SK-N-MC (cell line): ENCODE results near the gene ITGB2.

Source experiments
- DNase-seq: peaks from one replicate; pipeline ENCODE4 v3.0.0-alpha.2; 2011; ENCODE audit warnings: low read depth, low spot score
- H3K27ac ChIP-seq: fragments of 200-600 bp; sonication (generic); 2 replicates; pipeline ENCODE4 v1.5.1; 2016; ENCODE audit warnings: mixed run types
- H3K36me3 ChIP-seq: fragments of 200-600 bp; sonication (generic); 2 replicates; pipeline ENCODE4 v1.6.1; 2017; ENCODE audit warnings: antibody characterized with exemption, low read length, mixed read lengths; ENCODE audit not compliant: insufficient read depth
- H3K4me3 ChIP-seq: fragments of 200-600 bp; sonication (generic); 2 replicates; pipeline ENCODE4 v1.5.1; 2016
- H3K9ac ChIP-seq: fragments of 200-600 bp; sonication (generic); 2 replicates; pipeline ENCODE4 v1.8.0; 2017; ENCODE audit warnings: mixed run types, mixed read lengths; ENCODE audit not compliant: insufficient read length
- H3K9me3 ChIP-seq: fragments of 200-600 bp; sonication (generic); 2 replicates; pipeline ENCODE4 v1.6.1; 2017; ENCODE audit warnings: low read depth, mild to moderate bottlenecking, antibody characterized with exemption, low read length, moderate library complexity, mixed read lengths
- EZH2 ChIP-seq: fragments of 200-600 bp; sonication (generic); IDR thresholded peaks from one replicate; pipeline ENCODE4 v1.6.1; 2017; ENCODE audit warnings: antibody characterized with exemption
- FOXP2 ChIP-seq: optimal IDR thresholded peaks from 2 replicates; pipeline ENCODE3; 2011; ENCODE audit warnings: mild to moderate bottlenecking, moderate library complexity; ENCODE audit not compliant: insufficient read depth; ENCODE audit errors: extremely low read length, control extremely low read depth
- POLR2AphosphoS5 ChIP-seq: IDR thresholded peaks from 2 replicates; pipeline ENCODE4 v1.6.1; 2012; ENCODE audit warnings: mild to moderate bottlenecking, low read depth, low read length, borderline replicate concordance

ITGB2 gene

DNA sequence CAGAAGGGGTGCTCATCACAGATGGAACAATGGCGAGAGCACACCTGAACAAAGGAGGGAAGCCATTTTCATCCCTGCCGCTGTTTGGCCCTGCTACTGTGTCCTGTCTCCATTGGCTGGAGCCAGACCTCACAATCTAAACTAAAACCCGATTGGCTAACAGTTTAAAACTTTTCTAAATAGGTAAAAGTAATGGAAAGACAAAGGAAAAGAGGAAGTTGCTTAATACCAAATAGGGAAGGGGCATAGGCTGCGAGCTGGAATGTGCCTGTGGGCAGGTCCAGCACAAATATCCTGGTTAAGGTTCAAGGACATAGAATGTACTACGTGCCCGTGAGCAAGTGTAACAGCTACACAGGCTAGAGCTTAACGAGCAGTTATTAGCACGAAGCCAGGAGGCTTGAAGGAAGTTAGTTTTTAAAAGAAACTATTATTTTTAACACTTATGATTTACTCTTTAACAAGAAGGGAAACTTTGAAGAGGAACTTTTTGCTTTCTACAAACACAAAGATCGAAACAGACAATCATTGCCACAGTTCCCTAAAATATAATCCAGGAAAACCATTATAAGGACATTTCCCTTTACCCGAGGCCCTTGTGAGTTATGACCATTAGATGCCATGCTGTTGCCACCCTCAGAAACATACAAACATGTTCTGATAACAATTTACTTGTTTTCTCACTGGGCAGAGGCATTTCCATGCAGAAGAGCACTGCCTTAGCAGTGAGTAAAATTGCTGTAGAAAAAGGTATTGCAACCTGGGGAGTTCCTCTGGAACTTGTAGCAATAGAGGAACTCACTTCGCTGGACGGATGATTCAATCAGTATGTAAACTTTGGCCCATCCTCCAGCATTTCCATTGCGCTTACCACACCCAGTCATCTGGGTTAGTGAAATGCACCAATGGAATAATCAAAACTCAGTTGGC, 42.4 kb downstream of the ITGB2 start:
- no peak overlapping the region for H3K27ac ChIP-seq
- H3K4me3 ChIP-seq: no peak overlapping the region
- no peaks in the 10 kb centered on the region for H3K36me3 ChIP-seq
- no peak for DNase-seq
- TF ChIP-seq POLR2AphosphoS5 (no peak), FOXP2 (no peak), EZH2 (no peak)
- H3K9me3 ChIP-seq: no peaks in the 10 kb centered on the region
- H3K9ac ChIP-seq: no peak overlapping the region

DNA sequence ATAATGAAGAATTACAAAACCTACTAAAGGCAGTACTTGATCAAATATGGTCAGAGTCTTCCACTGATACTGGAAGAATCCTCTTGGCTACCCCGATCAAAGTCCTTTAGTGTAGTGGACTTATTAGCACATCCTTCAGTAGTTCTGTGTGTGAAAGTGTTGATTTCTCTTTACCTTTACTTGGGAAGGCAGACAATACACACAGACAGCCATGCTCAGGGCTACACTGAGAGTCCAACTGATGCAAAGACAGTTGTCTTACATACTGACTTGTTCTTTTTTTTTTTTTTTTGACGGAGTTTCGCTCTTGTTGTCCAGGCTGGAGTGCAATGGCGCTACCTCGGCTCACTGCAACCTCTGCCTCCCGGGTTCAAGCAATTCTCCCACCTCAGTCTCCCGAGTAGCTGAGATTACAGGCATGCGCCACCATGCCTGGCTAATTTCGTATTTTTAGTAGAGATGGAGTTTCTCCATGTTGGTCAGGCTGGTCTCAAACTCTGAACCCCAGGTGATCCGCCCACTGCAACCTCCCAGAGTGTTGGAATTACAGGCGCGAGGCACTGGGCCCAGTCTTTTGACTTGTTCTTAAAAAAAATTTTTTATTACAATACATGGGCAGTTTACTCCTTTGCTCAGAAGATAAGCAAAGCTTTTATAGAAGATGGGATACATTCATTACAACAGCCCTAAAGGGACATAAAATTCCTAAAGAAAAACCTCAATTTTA, 43.7 kb downstream of the ITGB2 start:
- Histone ChIP-seq H3K27ac (0 out of 2 replicates have a peak overlapping the region, but pooled peaks have one; percentile 4), H3K4me3 (no peak overlapping the region), H3K36me3 (no peaks in the 10 kb centered on the region), H3K9ac (no peak overlapping the region), H3K9me3 (no peaks in the 10 kb centered on the region)
- DNase-seq: no peak
- TF ChIP-seq EZH2 (no peak), FOXP2 (no peak), POLR2AphosphoS5 (no peak)

DNA sequence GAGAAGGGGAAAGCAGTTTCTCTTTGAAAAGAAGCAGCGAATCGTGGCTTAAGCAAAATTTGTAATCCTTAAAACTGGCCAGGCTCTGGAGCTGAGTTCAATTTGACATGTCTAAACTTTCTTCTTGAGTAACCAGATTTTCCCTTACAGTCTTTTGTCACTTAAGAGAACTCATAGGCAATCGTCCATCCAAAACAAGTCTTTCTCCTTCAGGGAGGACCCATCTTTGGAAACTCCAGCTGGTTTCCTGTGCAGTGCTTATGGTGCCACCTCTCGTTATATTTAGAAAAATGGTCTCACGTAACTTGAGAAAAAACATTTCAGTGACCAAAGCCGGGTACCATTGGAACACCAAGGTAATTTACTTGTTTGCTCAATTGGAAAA, 45.4 kb downstream of the ITGB2 start:
- DNase-seq: no peak
- Histone ChIP-seq H3K4me3 (no peak overlapping the region), H3K36me3 (no peaks in the 10 kb centered on the region), H3K9me3 (no peaks in the 10 kb centered on the region), H3K27ac (peak overlapping the region; percentile 48; the same call in 1 of the 2 replicates), H3K9ac (no peak overlapping the region)
- TF ChIP-seq POLR2AphosphoS5 (no peak), EZH2 (no peak), FOXP2 (no peak)

DNA sequence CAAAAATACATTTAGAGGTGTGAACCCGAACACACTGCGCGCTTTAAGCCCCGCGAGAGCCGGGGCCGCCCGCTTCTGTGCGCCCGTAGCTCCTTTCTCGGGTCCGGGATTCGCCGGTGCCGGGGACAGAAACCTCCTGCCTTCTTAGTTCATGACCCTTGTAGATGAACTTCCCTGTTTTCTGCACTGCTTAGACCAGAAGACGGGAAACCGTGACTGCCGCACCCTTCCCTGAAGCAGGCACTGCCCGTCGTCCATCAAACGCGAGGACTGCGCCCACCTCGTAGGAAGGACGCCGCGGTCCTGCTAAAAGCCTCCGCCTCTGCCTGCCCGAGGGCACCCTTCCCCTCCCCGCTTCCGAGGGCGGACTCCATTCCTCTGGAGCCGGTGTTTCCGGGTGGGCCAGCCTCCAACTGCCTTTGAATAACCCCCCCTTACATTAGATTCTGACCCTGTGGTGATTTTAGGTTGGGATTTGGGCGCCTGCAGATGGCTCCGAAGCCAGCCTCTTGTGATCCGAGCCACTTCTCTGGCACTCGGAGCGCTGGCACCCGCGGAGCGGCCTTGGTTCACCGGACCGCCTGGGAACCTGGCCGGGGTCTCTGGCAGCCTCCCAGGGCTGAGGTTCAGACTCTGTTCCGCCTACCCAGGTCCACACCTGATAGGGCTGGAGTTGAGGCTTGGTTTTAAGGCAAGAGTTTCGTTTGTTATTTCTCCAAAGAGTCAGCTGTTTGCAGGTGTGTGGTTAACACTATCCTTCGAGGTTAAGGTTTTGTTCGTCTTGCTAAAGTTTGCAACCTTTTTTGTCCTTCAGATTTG, 46.0 kb downstream of the ITGB2 start:
- no peaks in the 10 kb centered on the region for H3K9me3 ChIP-seq
- H3K4me3 ChIP-seq: peak overlapping the region; percentile 85
- peak overlapping the region; percentile 48; the same call in 1 of the 2 replicates for H3K27ac ChIP-seq
- DNase-seq: no peak
- H3K9ac ChIP-seq: peak overlapping the region; percentile 76
- H3K36me3 ChIP-seq: no peaks in the 10 kb centered on the region
- TF ChIP-seq POLR2AphosphoS5 (no peak), FOXP2 (no peak), EZH2 (no peak)

DNA sequence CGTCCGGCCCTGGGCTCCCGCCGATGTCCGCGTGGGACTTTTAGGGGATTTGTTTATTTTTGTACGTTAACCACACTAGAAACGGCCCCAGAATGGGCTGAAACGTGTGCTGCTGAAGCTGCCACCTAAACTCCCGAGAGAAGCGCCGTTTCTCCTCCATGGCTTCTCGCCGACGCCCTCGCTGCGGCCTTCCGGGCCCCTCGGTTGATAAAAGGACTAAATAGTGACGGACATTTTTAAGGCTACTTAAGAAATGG, 46.5 kb downstream of the ITGB2 start:
- peak overlapping the region; percentile 76 for H3K9ac ChIP-seq
- no peaks in the 10 kb centered on the region for H3K36me3 ChIP-seq
- H3K9me3 ChIP-seq: no peaks in the 10 kb centered on the region
- H3K4me3 ChIP-seq: peak overlapping the region; percentile 85
- no peak for DNase-seq
- H3K27ac ChIP-seq: 0 out of 2 replicates have a peak overlapping the region, but pooled peaks have one; percentile 28
- TF ChIP-seq FOXP2 (no peak), POLR2AphosphoS5 (no peak)

DNA sequence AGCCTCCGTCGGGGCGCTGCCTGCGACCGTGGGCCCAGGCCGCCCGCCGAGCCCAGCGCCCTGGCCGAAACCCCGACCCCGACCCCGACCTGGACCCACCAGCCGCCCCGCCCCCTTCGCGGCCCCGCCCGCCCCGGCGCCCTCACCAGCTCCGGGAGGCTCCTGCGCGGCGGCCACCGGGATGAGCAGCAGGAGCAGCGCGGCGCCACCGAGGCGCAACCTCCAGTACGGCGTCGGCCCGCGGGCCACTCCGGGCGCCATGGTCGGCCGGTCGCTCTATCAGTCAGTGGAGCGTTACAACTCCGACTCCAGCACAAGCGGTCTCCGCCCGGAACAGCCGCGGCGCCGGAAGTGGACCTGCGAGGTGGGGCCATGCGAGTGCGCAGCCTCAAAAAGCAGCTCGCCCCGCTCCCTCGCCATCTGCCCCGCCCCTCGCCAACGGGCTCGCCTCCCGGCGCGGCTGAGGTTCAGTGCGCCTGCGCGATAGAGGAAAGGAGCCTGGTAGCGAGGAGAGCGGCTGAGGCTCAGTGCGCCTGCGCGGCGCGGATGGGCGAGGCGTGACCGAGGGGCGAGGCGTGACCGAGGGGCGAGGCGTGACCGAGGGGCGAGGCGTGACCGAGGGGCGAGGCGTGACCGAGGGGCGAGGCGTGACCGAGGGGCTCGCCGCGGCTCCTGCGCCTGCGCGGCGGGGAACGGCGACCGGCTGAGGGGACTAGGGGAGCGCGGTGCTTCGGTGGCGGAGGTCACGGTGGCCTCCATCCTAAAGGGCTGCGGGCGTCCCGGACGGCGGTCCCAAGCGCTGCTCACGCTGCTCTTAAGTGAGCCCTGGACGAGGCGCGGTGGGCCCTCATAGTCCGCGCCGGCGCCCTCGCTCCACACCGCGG, 47.1 kb downstream of the ITGB2 start, which contains the start of gene PTTG1IP:
Gene PTTG1IP (minus strand): TSS at position 335 of the 884 bp plus-strand sequence. CDS start 74 bp downstream, at position 261.
- no peaks in the 10 kb centered on the region for H3K36me3 ChIP-seq
- peak within 1 kb of the TSS; percentile 78 for H3K9ac ChIP-seq
- DNase-seq: peak; percentile 71
- TF ChIP-seq EZH2 (no peak), POLR2AphosphoS5 (peak; percentile 82), FOXP2 (no peak)
- H3K27ac ChIP-seq: 0 out of 2 replicates have a peak within 1 kb of the TSS, but pooled peaks have one; percentile 28
- H3K9me3 ChIP-seq: no peaks in the 10 kb centered on the region
- peak within 1 kb of the TSS; percentile 85 for H3K4me3 ChIP-seq

DNA sequence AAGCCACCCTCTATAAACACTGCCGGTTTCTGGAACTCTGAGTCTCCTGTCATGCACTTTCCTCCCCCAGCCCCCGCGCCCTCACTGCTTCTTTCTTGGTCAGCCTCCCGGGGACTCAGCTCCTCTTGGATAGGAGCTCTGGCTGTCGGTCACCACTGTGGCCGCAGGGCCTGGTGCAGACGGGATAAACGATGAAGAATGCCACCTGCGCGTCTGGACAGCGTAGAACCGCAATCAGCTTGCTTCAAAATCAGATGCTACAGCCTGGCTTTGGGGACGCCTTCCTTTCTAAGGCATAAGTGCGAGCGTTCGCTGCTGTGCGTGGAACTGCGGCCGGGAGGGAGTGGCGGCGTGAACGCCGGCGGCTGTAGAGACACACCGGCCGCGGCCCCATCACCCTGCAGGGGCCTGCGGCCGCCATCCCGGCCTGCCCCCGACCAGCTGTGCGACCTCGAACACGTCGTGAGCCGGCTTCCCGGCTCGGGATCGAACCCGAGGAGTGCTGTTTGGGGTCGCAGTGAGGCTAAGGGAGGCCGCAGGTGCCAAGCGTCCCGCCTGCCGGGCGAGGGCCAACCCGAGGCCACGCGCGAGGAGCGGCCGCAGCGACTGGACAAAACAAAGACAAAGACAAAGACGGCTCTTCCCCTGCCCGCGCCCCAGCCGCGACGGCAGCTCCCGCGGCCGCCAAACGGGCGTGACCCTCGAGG, 47.9 kb downstream of the ITGB2 start:
- Histone ChIP-seq H3K27ac (no peak overlapping the region), H3K4me3 (peak overlapping the region; percentile 85), H3K9me3 (no peaks in the 10 kb centered on the region), H3K9ac (peak overlapping the region; percentile 78), H3K36me3 (no peaks in the 10 kb centered on the region)
- TF ChIP-seq POLR2AphosphoS5: no peak
- no peak for TF ChIP-seq EZH2
- no peak for TF ChIP-seq FOXP2
- no peak for DNase-seq
